Activated naive CD4-positive, alpha-beta T cell treated with anti-CD3 and anti-CD28 coated beads, Interleukin-2, amount 50 U/mL, for 72 hours (primary cell): ENCODE measurements around the gene LY6G6D. TPM values are rescaled to one million over a fixed set of nuclear protein-coding genes. Genes with fewer than 3 reads are reported as not detected.
A peak's percentile ranks its signal among the peaks of the same experiment; 100 is the strongest.
"Not testable (repeated sequence)": the region's sequence is repeated elsewhere in the genome, so short reads cannot be mapped to it uniquely, and the experiment has no call there.

Experiments used
- ATAC-seq, 2 donors: fragments of 150-1000 bp; cut with Tn5 transposase; 2 replicates each; pipeline ENCODE4 v1.10.0; 2021; ENCODE audit warnings: mild to moderate bottlenecking in 2 of 2, moderate library complexity in 2 of 2
- DNase-seq, 2 donors: peaks; one replicate each; pipeline ENCODE4 v3.0.0; 2021 to 2022; ENCODE audit warnings: low spot score in 2 of 2
- H3K27ac Mint-ChIP-seq, 2 donors: one replicate each; pipeline ENCODE4 v1.8.0; 2022; ENCODE audit warnings: mild to moderate bottlenecking in 2 of 2, mixed read lengths in 2 of 2
- H3K36me3 Mint-ChIP-seq, 2 donors: one replicate each; pipeline ENCODE4 v1.8.0; 2022; ENCODE audit warnings: mixed read lengths in 2 of 2
- H3K9me3 Mint-ChIP-seq, 2 donors: one replicate each; pipeline ENCODE4 v1.8.0; 2022; ENCODE audit warnings: mixed read lengths in 2 of 2
- total RNA-seq, 2 donors: library from RNA; stranded (reverse); gene quantifications; one replicate each; pipeline ENCODE4 v1.2.3, GENCODE V29; 2022

LY6G6D gene
- total RNA-seq, 2 donors from 2014 or later = not detected

DNA sequence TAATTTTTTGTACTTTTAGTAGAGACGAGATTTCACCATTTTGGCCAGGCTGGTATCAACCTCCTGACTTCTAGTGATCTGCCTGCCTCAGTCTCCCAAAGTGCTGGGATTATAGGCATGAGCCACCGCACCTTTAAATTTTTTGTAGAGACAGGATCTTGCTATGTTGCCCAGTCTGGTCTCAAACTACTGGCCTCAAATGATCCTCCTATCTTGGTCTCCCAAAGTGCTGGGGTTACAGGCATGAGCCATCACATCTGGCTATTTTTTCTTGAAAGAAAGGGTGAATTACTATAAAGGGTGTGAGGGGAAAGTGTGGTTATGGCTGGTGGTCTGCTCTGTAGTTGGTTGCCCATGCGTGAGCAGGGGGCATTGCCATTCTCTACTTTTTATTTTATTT is 6.9 kb upstream of the LY6G6D start:
- Mint-ChIP-seq H3K36me3 (peaks cover 3 to 4% of the 10 kb centered on the region in 2 donors), H3K27ac (no peak overlapping the region), H3K9me3 (no peaks in the 10 kb centered on the region)
- ATAC-seq = no peak
- DNase-seq = no peak

DNA sequence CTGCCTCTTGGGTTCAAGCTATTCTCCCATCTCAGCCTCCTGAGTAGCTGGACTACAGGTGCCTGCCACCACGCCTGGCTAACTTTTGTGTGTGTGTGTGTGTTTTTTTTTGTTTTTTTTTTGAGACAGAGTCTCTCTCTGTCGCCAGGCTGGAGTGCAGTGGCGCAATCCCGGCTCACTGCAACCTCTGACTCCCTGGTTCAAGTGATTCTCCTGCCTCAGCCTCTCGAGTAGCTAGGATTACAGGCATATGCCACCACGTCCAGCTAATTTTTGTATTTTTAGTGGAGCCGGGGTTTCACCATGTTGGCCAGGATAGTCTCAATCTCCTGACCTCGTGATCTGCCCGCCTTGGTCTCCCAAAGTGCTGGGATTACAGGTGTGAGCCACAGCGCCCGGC is 6.0 kb upstream of the LY6G6D start:
- H3K36me3 Mint-ChIP-seq, H3K27ac Mint-ChIP-seq, ATAC-seq, H3K9me3 Mint-ChIP-seq, DNase-seq: not testable (repeated sequence)

DNA sequence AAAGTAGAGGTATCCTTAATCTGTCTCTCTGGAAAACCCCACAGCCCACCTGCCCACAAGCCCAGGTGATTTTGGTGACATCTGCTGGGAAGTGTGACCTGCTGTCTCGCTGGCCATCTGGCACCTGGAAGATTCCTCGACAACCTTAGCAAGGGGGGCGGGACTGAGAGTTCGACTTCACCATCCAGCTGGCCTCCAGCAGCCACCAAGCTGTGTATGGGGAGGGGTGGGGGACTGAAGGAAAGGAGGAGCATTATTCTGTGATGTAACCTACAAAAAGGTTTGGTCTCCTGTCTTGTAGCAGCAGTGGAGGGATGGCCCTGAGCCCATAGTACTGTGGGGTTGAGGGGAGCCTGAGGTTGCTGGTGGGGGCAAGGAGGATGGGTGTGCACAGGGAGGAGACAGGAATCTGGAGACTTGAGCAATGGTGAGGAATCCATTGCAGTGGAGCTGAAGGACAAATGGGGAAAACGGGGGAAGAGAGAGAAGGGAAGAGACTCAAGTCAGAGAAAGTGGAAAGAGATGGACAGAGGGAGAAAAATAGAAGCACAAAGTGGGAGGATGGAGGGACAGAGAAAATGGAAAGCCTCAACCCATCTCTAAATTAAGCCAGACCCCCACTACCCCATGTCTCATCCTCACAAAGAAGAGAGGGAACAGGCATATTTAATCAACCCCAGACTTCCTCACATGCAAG is 4.5 kb upstream of the LY6G6D start:
- no peaks in the 10 kb centered on the region for H3K36me3 Mint-ChIP-seq
- DNase-seq (no peak), ATAC-seq (no peak)
- peak overlapping the region in 1 of 2 donors; percentile 19 for H3K27ac Mint-ChIP-seq
- H3K9me3 Mint-ChIP-seq = no peaks in the 10 kb centered on the region

DNA sequence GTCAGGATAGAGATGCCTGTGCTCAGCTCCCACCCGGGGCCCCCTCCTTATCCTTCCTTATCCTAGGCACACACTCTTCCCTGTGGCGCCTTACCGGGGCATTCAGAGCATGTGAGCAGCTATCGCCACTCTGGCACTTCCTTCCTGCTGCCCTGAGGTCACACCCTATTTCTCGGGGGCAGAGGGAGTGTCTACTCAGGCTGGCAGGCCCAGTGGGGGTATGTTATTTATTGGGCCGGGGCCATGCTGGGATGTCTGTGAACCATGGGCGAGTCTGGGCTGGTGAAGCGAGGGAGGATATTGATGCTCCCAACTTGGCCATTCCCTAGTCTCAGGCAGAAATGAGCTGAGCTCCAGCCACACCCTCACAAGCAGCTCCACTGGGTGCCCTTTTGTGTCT is 3.9 kb upstream of the LY6G6D start:
- no peaks in the 10 kb centered on the region for H3K36me3 Mint-ChIP-seq
- H3K27ac Mint-ChIP-seq = peak overlapping the region; percentile 19 to 80
- ATAC-seq (peak in 1 of 2 donors; percentile 9), DNase-seq (no peak)
- no peaks in the 10 kb centered on the region for H3K9me3 Mint-ChIP-seq

DNA sequence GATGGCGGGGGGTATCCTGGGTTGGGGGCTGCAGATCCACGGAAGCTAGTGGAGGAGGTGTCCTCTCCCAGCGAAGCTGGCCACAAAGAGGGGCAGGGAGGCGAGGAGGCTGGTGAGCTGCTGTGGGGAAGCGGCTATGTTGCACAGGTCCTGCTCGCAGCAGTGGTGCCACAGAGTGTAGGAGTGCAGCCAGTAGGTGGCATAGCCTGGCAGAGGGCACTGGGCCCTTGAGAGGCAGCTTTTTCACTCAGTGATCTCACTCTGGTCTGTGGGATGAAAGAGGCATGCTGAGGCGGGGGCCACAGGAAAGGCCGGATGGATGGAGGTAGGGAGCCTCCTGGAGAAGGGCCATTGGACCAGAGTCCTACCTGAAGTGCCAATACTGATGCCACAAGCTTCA is 2.9 kb upstream of the LY6G6D start:
- no peaks in the 10 kb centered on the region for H3K9me3 Mint-ChIP-seq
- DNase-seq (no peak), ATAC-seq (peak in 1 of 2 donors; percentile 45)
- no peaks in the 10 kb centered on the region for H3K36me3 Mint-ChIP-seq
- no peak overlapping the region for H3K27ac Mint-ChIP-seq

DNA sequence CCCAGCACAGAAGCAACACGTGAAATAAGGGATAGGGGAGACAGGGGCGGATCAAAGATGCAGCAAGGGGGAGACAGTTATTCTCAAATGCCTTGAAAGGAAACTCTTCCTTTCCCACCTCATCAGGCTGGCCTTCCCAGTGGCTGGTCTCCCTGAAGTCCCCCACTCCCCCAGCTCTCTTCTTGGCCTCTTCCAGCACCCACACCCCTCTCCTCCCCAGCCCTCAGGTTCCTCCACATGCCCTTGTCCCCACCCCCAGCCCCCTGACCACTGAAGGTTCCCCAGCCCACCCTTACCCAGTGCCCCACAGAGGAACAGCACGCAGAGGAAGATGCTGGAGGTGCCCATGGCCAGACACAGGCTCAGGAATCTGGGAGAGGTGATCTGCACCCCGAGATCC is 1.7 kb upstream of the LY6G6D start:
- Mint-ChIP-seq H3K9me3 (no peaks in the 10 kb centered on the region), H3K27ac (no peak overlapping the region), H3K36me3 (no peaks in the 10 kb centered on the region)
- DNase-seq (no peak), ATAC-seq (no peak)

DNA sequence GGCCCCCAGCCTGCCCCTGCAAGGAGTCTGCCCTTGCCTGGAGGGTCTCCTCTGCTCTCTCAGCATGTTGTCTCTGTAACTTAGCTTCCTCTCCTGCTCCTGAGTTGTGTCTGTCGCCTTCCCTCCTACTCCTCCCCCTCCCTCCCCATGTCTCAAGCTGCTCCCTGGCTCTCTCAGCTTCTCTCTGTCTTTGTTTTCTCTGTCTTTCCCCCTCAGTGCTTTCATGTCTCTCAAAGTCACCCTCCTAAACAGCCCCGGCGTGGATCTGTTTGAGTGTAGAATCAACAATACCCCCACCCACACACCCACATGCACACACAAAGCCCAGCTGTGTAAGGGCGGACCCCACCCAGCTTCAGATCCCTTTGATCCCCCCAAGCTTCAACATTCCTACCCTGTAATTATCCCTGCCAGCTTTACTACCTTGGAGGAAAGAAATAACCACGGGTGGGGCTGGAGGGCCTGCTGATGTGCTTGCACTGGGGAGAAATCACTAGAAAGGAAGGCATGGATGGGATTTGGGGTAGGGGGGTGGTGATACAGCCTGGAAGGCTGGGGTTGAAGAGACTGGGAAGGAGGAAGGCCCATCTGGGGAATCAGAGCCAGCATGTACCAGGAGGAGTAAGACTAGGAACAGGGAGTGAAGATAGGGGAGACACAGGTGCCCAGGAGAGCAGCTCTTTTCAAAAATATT is 1.0 kb upstream of the LY6G6D start:
- DNase-seq = no peak
- H3K9me3 Mint-ChIP-seq = no peaks in the 10 kb centered on the region
- peak overlapping the region in 1 of 2 donors; percentile 26 for H3K27ac Mint-ChIP-seq
- H3K36me3 Mint-ChIP-seq = no peaks in the 10 kb centered on the region
- ATAC-seq = no peak

DNA sequence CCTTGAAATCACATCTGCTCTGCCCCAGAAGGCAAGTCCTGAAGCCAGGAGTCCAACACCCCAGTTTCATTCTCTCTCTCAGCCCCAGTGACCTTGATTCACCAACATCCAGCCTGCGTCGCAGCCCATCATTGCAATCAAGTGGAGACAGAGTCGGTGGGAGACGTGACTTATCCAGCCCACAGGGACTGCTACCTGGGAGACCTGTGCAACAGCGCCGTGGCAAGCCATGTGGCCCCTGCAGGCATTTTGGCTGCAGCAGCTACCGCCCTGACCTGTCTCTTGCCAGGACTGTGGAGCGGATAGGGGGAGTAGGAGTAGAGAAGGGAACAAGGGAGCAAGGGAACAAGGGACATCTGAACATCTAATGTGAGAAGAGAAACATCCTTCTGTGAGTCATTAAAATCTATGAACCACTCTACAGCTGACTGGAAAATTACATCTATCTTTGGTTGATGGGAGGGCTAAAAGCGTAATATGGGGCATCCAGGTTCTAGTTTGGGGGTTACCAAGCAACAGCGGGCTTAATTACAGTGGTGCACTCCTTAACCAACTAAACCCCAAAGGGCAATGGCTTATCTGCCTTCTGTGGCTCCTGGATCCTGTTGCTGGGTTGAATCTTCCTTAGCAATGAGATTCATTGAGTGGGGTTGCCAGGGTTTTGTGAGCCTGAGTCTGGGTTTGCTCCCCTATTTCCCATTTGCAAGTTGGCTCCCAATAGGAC is 2.5 kb downstream of the LY6G6D start:
- Mint-ChIP-seq H3K27ac (peak overlapping the region in 1 of 2 donors; percentile 75), H3K9me3 (no peaks in the 10 kb centered on the region), H3K36me3 (no peaks in the 10 kb centered on the region)
- DNase-seq (no peak), ATAC-seq (no peak)

DNA sequence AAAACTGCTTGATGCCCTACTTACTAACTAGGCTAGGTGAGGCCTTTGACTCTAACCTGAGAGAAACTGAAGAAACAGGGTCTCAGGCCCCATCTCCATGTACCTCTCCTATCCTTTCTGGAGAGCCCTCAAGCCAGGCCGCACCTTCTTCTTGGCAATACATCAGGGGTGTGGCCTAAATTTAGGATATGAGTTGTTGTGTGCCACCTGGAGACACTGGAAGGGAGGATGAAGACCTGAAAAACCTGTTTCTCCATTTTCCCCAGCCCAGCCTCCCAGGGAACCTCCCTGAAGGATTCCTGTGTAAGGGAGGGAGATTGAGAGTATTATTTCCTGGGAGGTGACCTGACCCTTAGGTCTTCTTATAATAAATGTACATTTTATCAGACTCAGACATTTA is 3.1 kb downstream of the LY6G6D start:
- H3K9me3 Mint-ChIP-seq = no peaks in the 10 kb centered on the region
- DNase-seq (no peak), ATAC-seq (no peak)
- H3K27ac Mint-ChIP-seq = peak overlapping the region in 1 of 2 donors; percentile 18
- H3K36me3 Mint-ChIP-seq = no peaks in the 10 kb centered on the region

DNA sequence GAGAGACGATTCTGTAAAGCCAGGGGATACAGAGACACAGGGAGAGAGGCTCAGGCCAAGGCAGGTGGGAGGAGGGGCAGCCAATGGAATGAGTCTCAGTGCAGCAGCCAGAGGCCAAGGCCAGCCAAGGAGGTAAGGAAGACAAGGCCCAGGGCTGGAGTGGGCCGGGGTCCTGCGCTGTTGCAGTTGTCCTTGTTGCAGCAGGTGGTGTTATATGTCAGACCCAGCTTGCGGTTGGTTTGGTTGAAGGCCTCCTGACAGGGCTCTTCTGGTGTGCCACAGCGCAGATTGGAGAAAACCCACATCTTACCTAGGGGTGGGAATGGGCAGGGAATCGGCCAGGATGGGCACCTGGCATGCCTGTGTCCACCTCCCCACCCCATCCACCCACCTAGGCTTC is 3.9 kb downstream of the LY6G6D start:
- Mint-ChIP-seq H3K9me3 (no peaks in the 10 kb centered on the region), H3K36me3 (no peaks in the 10 kb centered on the region), H3K27ac (peak overlapping the region in 1 of 2 donors; percentile 18)
- DNase-seq (no peak), ATAC-seq (no peak)

DNA sequence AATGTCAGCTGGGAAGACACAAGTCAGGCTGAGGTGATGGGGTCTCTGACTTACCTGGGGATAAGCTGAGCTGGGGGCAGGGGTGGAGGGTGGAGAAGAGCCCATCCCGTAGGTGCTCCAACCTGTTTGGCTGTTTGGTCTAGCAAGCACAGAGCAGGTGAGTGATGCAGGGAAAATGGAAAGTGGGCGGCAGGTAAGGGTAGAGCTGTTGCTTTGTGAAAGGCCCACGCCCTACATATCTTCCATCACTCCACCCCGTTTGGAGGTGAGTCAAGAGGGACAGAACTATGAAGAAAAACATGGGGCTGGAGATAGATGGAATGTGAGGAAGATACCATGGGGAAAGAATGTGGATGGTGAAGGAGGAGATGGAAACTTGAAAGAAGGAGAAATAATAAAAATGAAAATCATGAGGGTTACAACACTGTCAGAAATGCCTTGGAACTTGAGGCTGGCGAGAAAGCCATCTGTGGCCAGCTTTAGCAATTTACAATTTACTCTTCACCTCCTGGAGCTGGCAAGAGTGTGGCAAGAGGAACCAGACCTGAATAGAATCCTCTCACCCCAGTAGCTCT is 5.1 kb downstream of the LY6G6D start:
- DNase-seq (no peak), ATAC-seq (no peak)
- H3K9me3 Mint-ChIP-seq = no peaks in the 10 kb centered on the region
- H3K36me3 Mint-ChIP-seq = no peaks in the 10 kb centered on the region
- no peak overlapping the region for H3K27ac Mint-ChIP-seq

DNA sequence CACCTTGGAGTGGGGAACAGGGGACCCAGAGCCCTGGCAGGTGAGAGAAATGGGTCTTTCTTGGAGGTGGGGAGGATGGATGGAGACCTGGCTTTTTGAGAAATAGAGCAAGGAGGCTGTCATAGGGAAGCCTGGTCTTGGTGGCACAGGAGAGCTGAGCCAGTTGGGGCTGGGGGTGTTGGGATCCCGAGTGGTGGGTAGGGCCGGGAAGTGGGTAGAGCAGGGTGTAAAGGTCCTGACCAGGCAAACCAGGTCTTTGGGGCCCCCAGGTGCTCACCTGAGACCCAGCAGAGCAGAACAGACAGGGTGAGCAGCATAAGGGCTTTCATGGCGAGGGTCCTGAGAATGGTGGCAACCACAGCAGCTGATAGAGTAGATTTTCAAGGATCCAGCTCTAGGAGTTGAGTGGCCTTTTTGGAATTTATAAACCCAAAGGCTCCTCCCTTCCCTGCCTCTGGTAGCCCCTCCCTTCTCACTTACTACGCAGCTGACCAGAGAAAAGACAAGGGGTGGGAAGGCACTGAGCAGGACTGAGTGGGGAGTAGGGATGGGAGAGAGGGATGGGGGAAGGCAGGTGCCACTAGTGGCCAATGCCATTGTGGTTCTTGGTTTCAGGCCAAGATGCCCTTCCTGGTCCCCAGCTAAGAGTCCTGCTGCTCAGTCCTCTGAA is 6.3 kb downstream of the LY6G6D start, which contains the start of gene LY6G6C:
Gene LY6G6C, minus strand, starts transcription at position 396 of the 670 bp plus-strand sequence. Its CDS starts 67 bp downstream, at position 329.
- no peak for DNase-seq
- ATAC-seq = no peak
- peak within 1 kb of the TSS; percentile 2 to 63 for H3K27ac Mint-ChIP-seq
- H3K9me3 Mint-ChIP-seq = no peaks in the 10 kb centered on the region
- H3K36me3 Mint-ChIP-seq = no peaks in the 10 kb centered on the region

DNA sequence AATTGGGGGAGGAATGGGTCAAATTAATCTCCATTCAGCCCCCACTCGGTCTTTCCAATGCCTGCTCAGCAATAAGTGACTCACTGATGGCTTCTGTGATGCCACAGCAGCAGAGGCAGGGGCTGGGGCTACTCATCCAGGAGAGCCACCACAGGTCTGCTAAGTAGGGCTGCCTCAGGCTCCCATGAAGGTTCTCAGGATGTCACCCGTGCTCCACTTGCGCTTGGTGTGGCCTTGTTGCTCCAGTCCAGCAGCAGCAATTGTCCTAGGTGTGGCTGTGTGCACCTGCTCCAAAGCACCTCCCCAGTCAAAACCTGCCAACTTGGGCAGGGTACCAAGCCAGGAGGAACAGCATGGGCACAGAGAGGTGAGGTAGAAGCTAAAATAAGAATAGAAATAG is 7.0 kb downstream of the LY6G6D start:
- no peaks in the 10 kb centered on the region for H3K9me3 Mint-ChIP-seq
- ATAC-seq (no peak), DNase-seq (no peak)
- H3K36me3 Mint-ChIP-seq = no peaks in the 10 kb centered on the region
- no peak overlapping the region for H3K27ac Mint-ChIP-seq

DNA sequence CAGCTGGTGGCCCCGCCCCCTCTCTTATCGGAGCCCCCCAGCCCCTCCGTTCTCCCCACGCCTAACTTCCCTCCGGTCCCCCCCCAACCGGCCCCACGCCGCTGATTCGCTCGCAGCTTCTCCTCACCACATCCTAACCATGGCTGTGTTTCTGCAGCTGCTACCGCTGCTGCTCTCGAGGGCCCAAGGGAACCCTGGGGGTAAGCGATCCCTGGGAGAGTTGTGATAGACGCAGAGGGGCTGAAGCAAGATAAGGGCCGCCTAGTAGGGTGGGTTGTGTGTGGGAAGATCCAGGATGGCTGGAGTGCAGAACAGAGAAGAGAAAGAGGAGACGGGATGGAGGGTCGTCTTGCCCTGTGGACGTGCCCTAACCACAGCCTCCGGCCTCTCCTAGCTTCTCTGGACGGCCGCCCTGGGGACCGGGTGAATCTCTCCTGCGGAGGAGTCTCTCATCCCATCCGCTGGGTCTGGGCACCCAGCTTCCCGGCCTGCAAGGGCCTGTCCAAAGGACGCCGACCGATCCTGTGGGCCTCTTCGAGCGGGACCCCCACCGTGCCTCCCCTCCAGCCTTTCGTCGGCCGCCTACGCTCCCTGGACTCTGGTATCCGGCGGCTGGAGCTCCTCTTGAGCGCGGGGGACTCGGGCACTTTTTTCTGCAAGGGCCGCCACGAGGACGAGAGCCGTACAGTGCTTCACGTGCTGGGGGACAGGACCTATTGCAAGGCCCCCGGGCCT is 8.3 kb downstream of the LY6G6D start, which contains the start of gene MPIG6B:
Gene MPIG6B, plus strand, starts transcription at position 129 of the 735 bp plus-strand sequence. Its CDS starts 11 bp downstream, at position 140.
- Mint-ChIP-seq H3K9me3 (no peaks in the 10 kb centered on the region), H3K36me3 (no peaks in the 10 kb centered on the region), H3K27ac (peak within 1 kb of the TSS in 1 of 2 donors; percentile 12)
- DNase-seq (no peak), ATAC-seq (no peak)

DNA sequence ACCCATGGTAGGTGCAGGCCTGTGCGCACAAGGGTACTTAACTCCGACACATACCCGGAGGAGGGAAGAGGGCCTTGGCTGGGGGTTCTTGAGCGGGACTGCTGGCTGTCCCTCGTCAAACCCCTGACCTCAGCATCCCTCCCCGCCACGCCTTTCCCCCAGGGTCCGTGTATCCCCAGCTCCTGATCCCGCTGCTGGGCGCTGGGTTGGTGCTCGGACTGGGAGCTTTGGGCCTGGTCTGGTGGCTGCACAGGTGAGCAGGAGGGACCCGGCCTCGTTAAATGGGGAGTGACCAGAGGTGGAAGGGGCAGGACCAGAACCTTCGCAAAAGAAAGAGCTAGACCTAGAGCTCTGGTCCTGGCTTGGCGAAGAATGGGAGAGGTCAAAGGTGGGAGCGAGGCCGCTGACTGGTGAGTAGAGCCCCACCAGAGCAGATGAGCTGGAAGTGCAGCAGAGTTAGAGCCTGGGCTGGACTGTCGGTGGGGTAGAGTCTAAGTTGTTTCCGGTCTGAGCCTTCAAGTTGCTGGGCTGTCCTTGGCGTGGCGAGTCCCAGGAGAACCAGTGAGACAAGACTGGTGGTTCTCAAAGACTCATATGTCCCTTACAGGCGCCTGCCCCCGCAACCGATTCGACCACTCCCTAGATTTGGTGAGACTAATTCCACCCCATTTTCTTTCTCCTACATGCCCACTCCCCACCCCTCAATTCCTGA is 9.0 kb downstream of the LY6G6D start:
- Mint-ChIP-seq H3K9me3 (no peaks in the 10 kb centered on the region), H3K36me3 (no peaks in the 10 kb centered on the region), H3K27ac (no peak overlapping the region)
- ATAC-seq (no peak), DNase-seq (no peak)
